Bronchial epithelial cell (primary cell): Measurements from ENCODE around the gene GRPR. TPM values are rescaled to one million over a fixed set of nuclear protein-coding genes. Genes with fewer than 3 reads are reported as not detected.

Experiments
- DNase-seq: peaks from one replicate; pipeline ENCODE4 v3.0.0-alpha.2; 2010; ENCODE audit warnings: low read depth
- FAIRE-seq: peaks from 2 replicates; lab custom pipeline; 2011; peaks lifted over from hg19 to GRCh38; lab: Jason Lieb, UNC
- H3K27me3 ChIP-seq: 2 replicates; pipeline ENCODE4 v1.5.1; 2011; ENCODE audit warnings: low read length; ENCODE audit not compliant: control insufficient read depth, insufficient read depth
- H3K36me3 ChIP-seq: 2 replicates; pipeline ENCODE4 v1.5.1; 2011; ENCODE audit warnings: low read length; ENCODE audit not compliant: control insufficient read depth, insufficient read depth
- H3K4me3 ChIP-seq: 2 replicates; pipeline ENCODE4 v1.5.1; 2011; ENCODE audit warnings: mild to moderate bottlenecking, low read depth, low read length, control low read depth
- CTCF ChIP-seq: IDR thresholded peaks from 2 replicates; pipeline ENCODE4 v1.5.1; 2011; ENCODE audit warnings: mild to moderate bottlenecking, moderate library complexity, low read length, control low read depth, inconsistent platforms; ENCODE audit not compliant: insufficient read depth, severe bottlenecking
- total RNA-seq: library from RNA; depleted of rRNA; stranded (reverse); fragments of >200 nt; gene quantifications from 2 replicates; pipeline ENCODE4 v1.2.1, GENCODE V29; 2014

GRPR gene
- total RNA-seq, 1 donor from 2014 or later = not detected

- TF ChIP-seq CTCF = no peak
- FAIRE-seq (no peak), DNase-seq (no peak)
- Histone ChIP-seq H3K36me3 (no peaks in the 10 kb centered on the region), H3K4me3 (no peak overlapping the region), H3K27me3 (peaks cover 1% of the 10 kb centered on the region)
Observed at GRCh38 chrX:16103625-16104024, 19.7 kb upstream of the GRPR start.

GRCh38 chrX:16112428-16112827, 10.9 kb upstream of the GRPR start:
- TF ChIP-seq CTCF = no peak
- no peaks in the 10 kb centered on the region for H3K27me3 ChIP-seq
- FAIRE-seq = no peak
- no peak overlapping the region for H3K4me3 ChIP-seq
- no peak for DNase-seq
- H3K36me3 ChIP-seq = no peaks in the 10 kb centered on the region

GRCh38 chrX:16113978-16114565, 9.3 kb upstream of the GRPR start:
- no peak for FAIRE-seq
- H3K4me3 ChIP-seq = no peak overlapping the region

GRCh38 chrX:16114611-16115010, 8.8 kb upstream of the GRPR start:
- DNase-seq = no peak
- TF ChIP-seq CTCF = no peak
- no peak for FAIRE-seq
- Histone ChIP-seq H3K36me3 (no peaks in the 10 kb centered on the region), H3K4me3 (no peak overlapping the region), H3K27me3 (no peaks in the 10 kb centered on the region)

More at GRCh38 chrX:16113978-16114565, 9.3 kb upstream of the GRPR start:
- Histone ChIP-seq H3K27me3 (no peaks in the 10 kb centered on the region), H3K36me3 (no peaks in the 10 kb centered on the region)
- no peak for DNase-seq
- TF ChIP-seq CTCF = no peak

DNA sequence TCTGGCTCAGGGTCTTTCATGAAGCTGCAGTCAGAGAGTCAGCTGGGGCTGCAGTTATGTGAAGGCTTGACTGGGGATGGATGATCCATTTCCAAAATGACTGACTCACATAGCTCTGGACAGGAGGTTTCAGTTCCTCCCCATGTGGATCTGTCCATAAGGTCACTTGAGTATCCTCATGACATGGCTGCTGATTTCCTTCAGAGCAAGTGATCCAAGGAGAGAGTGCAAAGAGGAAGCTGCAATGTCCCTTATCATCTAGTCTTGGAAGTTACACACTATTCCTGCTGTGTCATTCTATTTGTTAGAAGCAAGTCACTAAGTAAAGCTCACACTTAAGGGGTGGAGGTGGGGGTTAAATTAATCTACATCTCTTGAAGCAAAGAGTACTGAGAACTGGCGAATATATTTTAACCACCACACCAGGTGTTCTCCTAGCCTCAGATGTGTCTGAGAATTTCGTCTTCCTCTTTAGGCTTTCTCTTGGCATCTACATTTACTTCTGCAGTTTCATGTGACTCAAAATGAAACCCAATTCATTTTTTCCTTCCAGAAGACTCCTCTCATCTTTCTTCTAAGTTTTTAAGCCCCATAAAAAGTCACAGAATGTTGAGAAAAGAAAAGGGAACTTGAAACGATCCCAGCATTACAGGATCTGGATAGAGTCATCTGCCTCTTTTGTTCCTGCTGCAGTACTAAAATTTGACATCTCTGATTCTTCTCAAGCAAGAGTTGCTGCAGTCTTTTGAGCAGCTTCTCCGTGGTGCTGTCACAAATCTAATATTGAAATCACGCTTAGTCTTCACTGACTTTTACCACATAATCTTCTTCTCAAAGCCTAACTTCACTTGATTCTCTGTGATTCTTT, 3.8 kb upstream of the GRPR start:
- Histone ChIP-seq H3K4me3 (no peak overlapping the region), H3K36me3 (no peaks in the 10 kb centered on the region), H3K27me3 (no peaks in the 10 kb centered on the region)
- TF ChIP-seq CTCF = no peak
- no peak for FAIRE-seq
- no peak for DNase-seq
